OCI-LY3 (cell line): ENCODE measurements around the gene SYS1.

ENCODE experiments used
- H2AFZ ChIP-seq: fragments of 200-600, 300-600 bp; shearing (Covaris generic); 2 replicates; pipeline ENCODE4 v1.6.0; 2014; ENCODE audit warnings: antibody characterized with exemption, low read depth, low read length
- H3K27ac ChIP-seq: fragments of 200-600, 300-600 bp; sonication (generic); 2 replicates; pipeline ENCODE4 v1.5.1; 2014; ENCODE audit warnings: mild to moderate bottlenecking, low read length, moderate library complexity, mixed read lengths
- H3K27me3 ChIP-seq: fragments of 200-600, 300-600 bp; sonication (generic); 2 replicates; pipeline ENCODE4 v1.6.1; 2014; ENCODE audit warnings: low read depth, low read length, mixed read lengths
- H3K36me3 ChIP-seq: fragments of 200-600, 300-600 bp; sonication (generic); replicated peaks from 2 replicates; pipeline ENCODE3; 2014; ENCODE audit warnings: low read depth, low read length, mixed read lengths
- H3K4me1 ChIP-seq: fragments of 300-600, 200-600 bp; sonication (generic); 2 replicates; pipeline ENCODE4 v1.6.1; 2014; ENCODE audit warnings: low read length, mixed read lengths
- H3K4me2 ChIP-seq: fragments of 200-600, 300-600 bp; sonication (generic); 2 replicates; pipeline ENCODE4 v1.6.1; 2014; ENCODE audit warnings: low read length, mixed read lengths
- H3K4me3 ChIP-seq: fragments of 300-600, 200-600 bp; sonication (generic); 2 replicates; pipeline ENCODE4 v1.5.1; 2014; ENCODE audit warnings: antibody characterized with exemption, mild to moderate bottlenecking, low read length, moderate library complexity
- H3K79me2 ChIP-seq: fragments of 300-600, 200-600 bp; shearing (Covaris generic); 2 replicates; pipeline ENCODE4 v1.6.1; 2014; ENCODE audit warnings: mild to moderate bottlenecking, low read length, mixed read lengths
- H3K9ac ChIP-seq: fragments of 300-600, 200-600 bp; shearing (Covaris generic); 2 replicates; pipeline ENCODE4 v1.6.0; 2014; ENCODE audit warnings: mild to moderate bottlenecking, low read length, moderate library complexity
- H3K9me3 ChIP-seq: fragments of 200-600, 300-600 bp; shearing (Covaris generic); 2 replicates; pipeline ENCODE4 v1.6.1; 2014; ENCODE audit warnings: low read length, mixed read lengths; ENCODE audit not compliant: insufficient read depth
- H4K20me1 ChIP-seq: fragments of 200-600, 300-600 bp; sonication (generic); 2 replicates; pipeline ENCODE4 v1.6.1; 2016; ENCODE audit warnings: low read length, mixed read lengths; ENCODE audit not compliant: insufficient read depth
- CTCF ChIP-seq: fragments of 200-600, 300-600 bp; sonication (generic); IDR thresholded peaks from 2 replicates; pipeline ENCODE4 v1.5.1; 2014; ENCODE audit warnings: antibody characterized with exemption, low read length, low read depth
- EZH2phosphoT487 ChIP-seq: fragments of 200-600 bp; shearing (Covaris generic); IDR thresholded peaks from 2 replicates; pipeline ENCODE4 v1.6.1; 2018; ENCODE audit warnings: antibody characterized with exemption, mixed run types, low read depth

The SYS1 gene

DNA sequence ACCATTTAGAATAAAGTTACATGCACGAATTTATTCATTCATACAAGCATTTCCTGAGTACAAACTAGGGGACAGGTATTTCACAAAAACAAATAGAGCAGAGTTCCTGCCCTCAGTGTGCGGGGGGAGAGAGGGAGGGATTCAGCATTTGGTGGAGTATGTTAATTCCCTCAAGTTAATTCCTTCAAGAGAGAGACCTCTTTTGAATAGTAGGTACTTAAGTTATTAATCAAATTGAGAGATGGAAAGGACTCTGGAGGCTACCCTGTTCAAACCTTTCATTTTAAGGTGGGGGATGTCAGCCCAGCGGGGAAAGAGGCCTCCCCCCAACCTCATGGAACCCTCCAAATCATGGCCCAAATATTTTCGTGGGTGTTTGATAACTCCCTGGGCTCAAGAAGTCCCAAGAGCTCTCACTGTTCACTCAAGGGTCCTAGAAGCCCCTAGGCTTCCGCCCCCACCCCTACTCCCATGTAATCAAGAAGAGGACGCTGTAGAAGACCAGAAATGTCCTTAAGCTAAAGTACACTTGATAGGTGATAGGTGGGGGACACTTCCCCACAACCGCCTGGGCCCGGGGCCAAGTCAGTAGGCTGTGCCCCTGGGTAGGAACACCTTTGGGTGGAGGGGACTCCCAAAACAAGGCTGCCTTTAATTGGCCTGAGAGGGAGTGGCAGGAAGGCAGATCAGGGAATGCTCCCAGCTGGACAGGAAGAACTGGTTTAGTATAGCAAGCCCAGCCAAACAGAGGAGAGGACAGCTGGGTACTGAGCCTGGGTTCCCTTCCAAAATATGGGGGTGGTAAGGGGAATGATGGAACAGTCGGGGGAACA, 17.6 kb upstream of the SYS1 start:
- peaks cover 40% of the 10 kb centered on the region for H4K20me1 ChIP-seq
- no peak for TF ChIP-seq CTCF
- TF ChIP-seq EZH2phosphoT487 = no peak
- H3K79me2 ChIP-seq = peaks cover 24% of the 10 kb centered on the region; the same call in 1 of the 2 replicates
- H3K27ac ChIP-seq = no peak overlapping the region
- no peak overlapping the region for H3K9ac ChIP-seq
- no peaks in the 10 kb centered on the region for H3K27me3 ChIP-seq
- H3K9me3 ChIP-seq = no peaks in the 10 kb centered on the region
- peak overlapping the region; percentile 81; the same call in 1 of the 2 replicates for H3K4me3 ChIP-seq
- H2AFZ ChIP-seq = no peak overlapping the region
- H3K4me2 ChIP-seq = peak overlapping the region; percentile 82
- peaks cover 35% of the 10 kb centered on the region for H3K4me1 ChIP-seq
- H3K36me3 ChIP-seq = peaks cover 3% of the 10 kb centered on the region

DNA sequence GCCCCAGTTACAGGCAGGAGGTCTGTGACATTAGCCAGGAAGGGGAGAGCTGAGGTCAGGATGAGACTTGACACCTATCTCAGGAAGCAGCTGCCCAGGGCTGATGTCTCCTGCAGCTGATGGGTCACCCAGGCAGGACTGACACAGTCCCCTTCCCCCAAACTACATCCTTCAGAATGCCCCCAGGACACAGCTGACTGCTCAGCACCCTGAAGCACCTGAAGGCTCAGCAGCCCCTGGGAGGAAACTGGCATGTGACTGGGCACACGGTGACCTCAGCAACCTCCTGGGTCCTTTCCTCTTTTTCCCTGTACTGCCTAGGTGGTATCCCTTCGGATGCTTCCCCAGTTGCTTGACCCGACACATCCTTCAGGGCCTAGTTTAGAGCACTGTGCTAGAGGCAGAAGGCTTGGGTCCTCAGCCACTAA, 16.7 kb upstream of the SYS1 start:
- no peaks in the 10 kb centered on the region for H3K9me3 ChIP-seq
- TF ChIP-seq CTCF (no peak), EZH2phosphoT487 (no peak)
- H4K20me1 ChIP-seq = peaks cover 38% of the 10 kb centered on the region
- peaks cover 36% of the 10 kb centered on the region for H3K4me1 ChIP-seq
- H3K4me3 ChIP-seq = peak overlapping the region; percentile 81
- H3K79me2 ChIP-seq = peaks cover 23% of the 10 kb centered on the region; the same call in 1 of the 2 replicates
- peaks cover 3% of the 10 kb centered on the region for H3K36me3 ChIP-seq
- no peak overlapping the region for H2AFZ ChIP-seq
- H3K9ac ChIP-seq = peak overlapping the region; percentile 78; the same call in 1 of the 2 replicates
- H3K27me3 ChIP-seq = no peaks in the 10 kb centered on the region
- peak overlapping the region; percentile 3; the same call in 1 of the 2 replicates for H3K27ac ChIP-seq
- H3K4me2 ChIP-seq = peak overlapping the region; percentile 82

- Histone ChIP-seq H3K79me2 (peaks cover 23% of the 10 kb centered on the region; the same call in 1 of the 2 replicates), H3K9ac (peak overlapping the region; percentile 78)
Observed at GRCh38 chr20:45346851-45347250, 16.1 kb upstream of the SYS1 start.

More at GRCh38 chr20:45346851-45347250, 16.1 kb upstream of the SYS1 start:
- Histone ChIP-seq H2AFZ (no peak overlapping the region), H3K36me3 (peaks cover 3% of the 10 kb centered on the region), H4K20me1 (peaks cover 34% of the 10 kb centered on the region), H3K4me1 (peaks cover 36% of the 10 kb centered on the region), H3K27me3 (no peaks in the 10 kb centered on the region), H3K4me2 (peak overlapping the region; percentile 82), H3K4me3 (peak overlapping the region; percentile 81), H3K27ac (peak overlapping the region; percentile 3; the same call in 1 of the 2 replicates), H3K9me3 (no peaks in the 10 kb centered on the region)
- TF ChIP-seq CTCF (no peak), EZH2phosphoT487 (no peak)
